NB4 (cell line): ENCODE results near the gene FOXP3.

Experiments used
- POLR2A ChIP-seq: IDR thresholded peaks from 2 replicates; pipeline ENCODE4 v1.6.1; 2011; ENCODE audit warnings: mild to moderate bottlenecking; ENCODE audit not compliant: insufficient read length; ENCODE audit errors: extremely low read depth
- TF ChIP-seq, protein P1 (sequence below): IDR thresholded peaks from one replicate; pipeline ENCODE4 v1.5.1; 2012; ENCODE audit warnings: low read depth, low read length

- TF ChIP-seq, protein P1, sequence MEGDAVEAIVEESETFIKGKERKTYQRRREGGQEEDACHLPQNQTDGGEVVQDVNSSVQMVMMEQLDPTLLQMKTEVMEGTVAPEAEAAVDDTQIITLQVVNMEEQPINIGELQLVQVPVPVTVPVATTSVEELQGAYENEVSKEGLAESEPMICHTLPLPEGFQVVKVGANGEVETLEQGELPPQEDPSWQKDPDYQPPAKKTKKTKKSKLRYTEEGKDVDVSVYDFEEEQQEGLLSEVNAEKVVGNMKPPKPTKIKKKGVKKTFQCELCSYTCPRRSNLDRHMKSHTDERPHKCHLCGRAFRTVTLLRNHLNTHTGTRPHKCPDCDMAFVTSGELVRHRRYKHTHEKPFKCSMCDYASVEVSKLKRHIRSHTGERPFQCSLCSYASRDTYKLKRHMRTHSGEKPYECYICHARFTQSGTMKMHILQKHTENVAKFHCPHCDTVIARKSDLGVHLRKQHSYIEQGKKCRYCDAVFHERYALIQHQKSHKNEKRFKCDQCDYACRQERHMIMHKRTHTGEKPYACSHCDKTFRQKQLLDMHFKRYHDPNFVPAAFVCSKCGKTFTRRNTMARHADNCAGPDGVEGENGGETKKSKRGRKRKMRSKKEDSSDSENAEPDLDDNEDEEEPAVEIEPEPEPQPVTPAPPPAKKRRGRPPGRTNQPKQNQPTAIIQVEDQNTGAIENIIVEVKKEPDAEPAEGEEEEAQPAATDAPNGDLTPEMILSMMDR = no peak
- TF ChIP-seq POLR2A = no peak
These were observed 13.2 kb downstream of the FOXP3 start for GRCh38 chrX:49251325-49251724.
